AG09309 (cell line): ENCODE results near the gene GPR137C.

Experiments used
- DNase-seq: peaks from one replicate; pipeline ENCODE4 v3.0.0-alpha.2; 2010; ENCODE audit warnings: low read depth
- H3K4me3 ChIP-seq: 2 replicates; pipeline ENCODE4 v1.5.1; 2011; ENCODE audit warnings: mild to moderate bottlenecking, low read depth, low read length, moderate library complexity; ENCODE audit not compliant: control insufficient read depth
- CTCF ChIP-seq: IDR thresholded peaks from 2 replicates; pipeline ENCODE4 v1.5.1; 2011; ENCODE audit warnings: mild to moderate bottlenecking, low read depth, low read length, inconsistent platforms; ENCODE audit not compliant: insufficient read depth, control insufficient read depth; ENCODE audit errors: missing control alignments

GPR137C gene

GRCh38 chr14:52683985-52684520, 131.4 kb downstream of the GPR137C start:
- no peak for DNase-seq
- TF ChIP-seq CTCF, result no peak
- no peak overlapping the region for H3K4me3 ChIP-seq

- DNase-seq, result no peak
- no peak for TF ChIP-seq CTCF
- no peak overlapping the region for H3K4me3 ChIP-seq
Observed at GRCh38 chr14:52686176-52686575, 133.5 kb downstream of the GPR137C start.
